T-helper 2 cell treated with Interferon-gamma antibody and Interleukin-4, amounts not matched to agents 100 ng/mL and 5 ng/mL, for 36 hours (primary cell): ENCODE measurements around the gene DGCR6L. TPM values are rescaled to one million over a fixed set of nuclear protein-coding genes. Genes with fewer than 3 reads are reported as not detected.
"Not testable (repeated sequence)": the region's sequence is repeated elsewhere in the genome, so short reads cannot be mapped to it uniquely, and the experiment has no call there.

Source experiments
- intact Hi-C: fragments of 100-400 bp; cut with micrococcal nuclease; formaldehyde crosslinking; loops from one replicate; pipeline ENCODE4 v1.15.1; 2023
- total RNA-seq: library from RNA; stranded (reverse); gene quantifications from 2 replicates; pipeline ENCODE4 v1.2.3, GENCODE V29; 2022

Gene DGCR6L
- total RNA-seq, 1 donor from 2014 or later = 53.3 TPM

- intact Hi-C loops = loop anchor here (10.0 kb wide), 1 partner anchor 176 kb away; the partner anchor contains the start of gene MED15
These were observed 8.7 kb upstream of the DGCR6L start for GRCh38 chr22:20328569-20328930.

GRCh38 chr22:20325996-20326395 lies 6.1 kb upstream of the DGCR6L start:
- intact Hi-C loops = loop anchor here (10.0 kb wide), 1 partner anchor 179 kb away; the partner anchor contains the start of gene MED15

- intact Hi-C loops = loop anchor here (10.0 kb wide), 1 partner anchor 181 kb away; the partner anchor contains the start of gene MED15
These were observed 4.3 kb upstream of the DGCR6L start for GRCh38 chr22:20324139-20324516.

GRCh38 chr22:20321552-20322211 lies 1.8 kb upstream of the DGCR6L start:
- intact Hi-C loops = loop anchor here (2.0 to 10.0 kb wide), 2 partner anchors 73 to 183 kb away; partner anchors contain the start of genes MED15 and ZNF74

GRCh38 chr22:20320659-20321551 lies 1.0 kb upstream of the DGCR6L start:
- intact Hi-C loops = loop anchor here (1.0 to 10.0 kb wide), 3 partner anchors 22 to 184 kb away; partner anchors contain the start of genes MED15 and ZNF74

- intact Hi-C loops = no loop called here
These were observed 667 bp downstream of the DGCR6L start for GRCh38 chr22:20319041-20319744.

- intact Hi-C loops = not testable (repeated sequence)
These were observed 1.7 kb downstream of the DGCR6L start for GRCh38 chr22:20318043-20318688.

- intact Hi-C loops = not testable (repeated sequence)
These were observed 2.3 kb downstream of the DGCR6L start for GRCh38 chr22:20317402-20318042.

- intact Hi-C loops = no loop called here
These were observed 2.9 kb downstream of the DGCR6L start for GRCh38 chr22:20316844-20317401.

- intact Hi-C loops = no loop called here
These were observed 3.5 kb downstream of the DGCR6L start for GRCh38 chr22:20316217-20316843.

GRCh38 chr22:20315337-20316216 lies 4.3 kb downstream of the DGCR6L start:
- intact Hi-C loops = no loop called here

GRCh38 chr22:20314741-20315336 lies 5.0 kb downstream of the DGCR6L start:
- intact Hi-C loops = not testable (repeated sequence)

GRCh38 chr22:20314206-20314605 lies 5.7 kb downstream of the DGCR6L start:
- intact Hi-C loops = not testable (repeated sequence)

GRCh38 chr22:20313306-20314077 lies 6.4 kb downstream of the DGCR6L start:
- intact Hi-C loops = not testable (repeated sequence)

- intact Hi-C loops = no loop called here
These were observed 7.3 kb downstream of the DGCR6L start for GRCh38 chr22:20312396-20313191.

- intact Hi-C loops = not testable (repeated sequence)
These were observed 8.4 kb downstream of the DGCR6L start for GRCh38 chr22:20311249-20312062.
